Astrocyte (in vitro differentiated cells and primary cell): ENCODE results near the gene PLCL2. TPM values are rescaled to one million over a fixed set of nuclear protein-coding genes. Genes with fewer than 3 reads are reported as not detected.

Experiments used
- DNase-seq: peaks from one replicate; pipeline ENCODE4 v3.0.0-alpha.2; 2010; ENCODE audit warnings: low read depth
- FAIRE-seq: peaks from 2 replicates; lab custom pipeline; 2011; peaks lifted over from hg19 to GRCh38; lab: Jason Lieb, UNC
- H2AFZ ChIP-seq: 2 replicates; pipeline ENCODE4 v1.6.0; 2012; ENCODE audit warnings: low read depth, low read length, inconsistent platforms
- H3K27ac ChIP-seq: 2 replicates; pipeline ENCODE4 v1.5.1; 2011; ENCODE audit warnings: low read depth, low read length, inconsistent platforms
- H3K27me3 ChIP-seq: 2 replicates; pipeline ENCODE4 v1.6.0; 2011; ENCODE audit warnings: low read length, inconsistent platforms; ENCODE audit not compliant: insufficient read depth
- H3K36me3 ChIP-seq: 2 replicates; pipeline ENCODE4 v1.5.1; 2011; ENCODE audit warnings: low read length, inconsistent platforms; ENCODE audit not compliant: insufficient read depth
- H3K4me1 ChIP-seq: 2 replicates; pipeline ENCODE4 v1.5.1; 2011; ENCODE audit warnings: low read length, inconsistent platforms; ENCODE audit not compliant: insufficient read depth
- H3K4me2 ChIP-seq: 2 replicates; pipeline ENCODE4 v1.6.0; 2012; ENCODE audit warnings: low read length, inconsistent platforms
- H3K4me3 ChIP-seq: 2 replicates; pipeline ENCODE4 v1.5.1; 2011; ENCODE audit warnings: low read depth, mild to moderate bottlenecking, low read length, inconsistent platforms; ENCODE audit not compliant: insufficient read depth
- H3K79me2 ChIP-seq: 2 replicates; pipeline ENCODE4 v1.6.0; 2012; ENCODE audit warnings: mild to moderate bottlenecking, low read length, inconsistent platforms; ENCODE audit not compliant: insufficient read depth
- H3K9ac ChIP-seq: 2 replicates; pipeline ENCODE4 v1.6.0; 2012; ENCODE audit warnings: mild to moderate bottlenecking, low read length, inconsistent platforms
- H3K9me3 ChIP-seq: 2 replicates; pipeline ENCODE4 v1.5.1; 2012; ENCODE audit warnings: low read depth, mild to moderate bottlenecking, low read length, inconsistent platforms; ENCODE audit not compliant: insufficient read depth
- H4K20me1 ChIP-seq: 2 replicates; pipeline ENCODE4 v1.6.0; 2012; ENCODE audit warnings: low read length, inconsistent platforms; ENCODE audit not compliant: insufficient read depth
- H3K27ac Mint-ChIP-seq: one replicate; pipeline ENCODE4 v1.8.0; 2021; ENCODE audit warnings: mild to moderate bottlenecking, mixed read lengths; ENCODE audit not compliant: unreplicated experiment
- H3K27me3 Mint-ChIP-seq: one replicate; pipeline ENCODE4 v1.8.0; 2021; ENCODE audit warnings: low read depth, mixed read lengths; ENCODE audit not compliant: unreplicated experiment
- H3K36me3 Mint-ChIP-seq: one replicate; pipeline ENCODE4 v1.8.0; 2021; ENCODE audit warnings: low read depth, mixed read lengths; ENCODE audit not compliant: unreplicated experiment
- H3K4me1 Mint-ChIP-seq: one replicate; pipeline ENCODE4 v1.8.0; 2021; ENCODE audit warnings: low read depth, mixed read lengths; ENCODE audit not compliant: unreplicated experiment
- H3K4me3 Mint-ChIP-seq: one replicate; pipeline ENCODE4 v1.8.0; 2021; ENCODE audit warnings: mild to moderate bottlenecking, moderate library complexity, mixed read lengths; ENCODE audit not compliant: unreplicated experiment
- H3K9me3 Mint-ChIP-seq: one replicate; pipeline ENCODE4 v1.8.0; 2021; ENCODE audit warnings: mild to moderate bottlenecking, mixed read lengths; ENCODE audit not compliant: unreplicated experiment
- EZH2 ChIP-seq: IDR thresholded peaks from 2 replicates; pipeline ENCODE4 v1.6.1; 2012; ENCODE audit warnings: mild to moderate bottlenecking, low read length, inconsistent platforms; ENCODE audit not compliant: insufficient read depth
- total RNA-seq: library from RNA; stranded (reverse); gene quantifications from 2 replicates; pipeline ENCODE4 v1.2.1, GENCODE V29; 2021
- TF ChIP-seq, protein P1 (sequence below): IDR thresholded peaks from 2 replicates; pipeline ENCODE4 v1.5.1; 2011; ENCODE audit warnings: low read depth, mild to moderate bottlenecking, inconsistent platforms, low read length, moderate library complexity; ENCODE audit not compliant: insufficient read depth

Gene PLCL2
- total RNA-seq, 1 donor from 2014 or later = 3.9 TPM

DNA sequence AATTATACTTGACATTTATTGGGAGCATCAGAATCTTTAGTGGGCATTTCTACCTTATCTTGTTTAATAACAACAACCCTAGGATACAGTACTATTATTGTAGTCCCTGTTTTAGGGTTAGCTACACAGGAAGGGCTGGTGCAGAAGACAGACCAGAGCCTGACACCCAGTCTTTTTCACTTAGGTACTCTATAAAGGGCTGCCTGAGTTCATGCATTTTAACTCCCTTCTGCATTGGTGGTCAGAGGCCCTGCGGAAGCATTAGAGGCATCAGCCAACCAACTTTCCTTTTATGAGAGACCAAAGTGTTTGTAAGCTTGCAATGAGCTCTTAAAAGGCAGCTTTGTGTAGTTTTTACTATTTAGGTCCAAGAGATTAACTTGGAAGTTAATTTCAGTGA lies 105.4 kb downstream of the PLCL2 start:
- no peak overlapping the region for H3K27ac Mint-ChIP-seq
- H3K4me3 Mint-ChIP-seq = no peak overlapping the region
- H3K36me3 Mint-ChIP-seq = no peaks in the 10 kb centered on the region
- no peaks in the 10 kb centered on the region for H3K9me3 ChIP-seq
- H3K9ac ChIP-seq = no peak overlapping the region
- peaks cover 3% of the 10 kb centered on the region for H4K20me1 ChIP-seq
- H3K4me2 ChIP-seq = no peak overlapping the region
- peaks cover 4% of the 10 kb centered on the region for H3K79me2 ChIP-seq
- no peaks in the 10 kb centered on the region for H3K36me3 ChIP-seq
- DNase-seq (no peak), FAIRE-seq (no peak)
- no peak overlapping the region for H2AFZ ChIP-seq
- no peaks in the 10 kb centered on the region for H3K4me1 Mint-ChIP-seq
- H3K27me3 ChIP-seq = no peaks in the 10 kb centered on the region
- no peak overlapping the region for H3K4me3 ChIP-seq
- no peaks in the 10 kb centered on the region for H3K4me1 ChIP-seq
- TF ChIP-seq EZH2 = no peak
- H3K27ac ChIP-seq = no peak overlapping the region
- H3K9me3 Mint-ChIP-seq = no peaks in the 10 kb centered on the region
- H3K27me3 Mint-ChIP-seq = no peaks in the 10 kb centered on the region

DNA sequence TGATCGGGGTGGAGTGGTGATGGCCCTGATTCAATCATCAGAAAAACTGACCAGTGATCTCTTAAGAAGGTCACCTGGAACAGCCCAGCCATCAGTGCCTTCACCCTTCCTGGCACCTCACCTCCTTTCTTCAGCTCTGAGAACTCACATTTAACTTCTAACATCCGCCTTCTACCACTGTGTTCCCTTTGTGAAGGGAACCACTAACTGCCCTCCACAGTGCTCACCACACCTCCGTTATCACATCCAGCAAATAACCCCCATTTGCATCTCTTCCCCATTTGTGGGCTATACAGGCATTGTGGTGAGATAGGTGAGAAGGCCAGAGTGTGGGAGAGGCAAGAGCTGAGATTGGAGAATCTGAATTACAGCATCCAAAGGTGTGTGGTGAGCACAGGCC lies 107.4 kb downstream of the PLCL2 start:
- Mint-ChIP-seq H3K27ac (no peak overlapping the region), H3K27me3 (no peaks in the 10 kb centered on the region), H3K4me1 (no peaks in the 10 kb centered on the region), H3K9me3 (no peaks in the 10 kb centered on the region), H3K36me3 (no peaks in the 10 kb centered on the region), H3K4me3 (no peak overlapping the region)
- Histone ChIP-seq H3K79me2 (peaks cover 4% of the 10 kb centered on the region), H3K9ac (no peak overlapping the region), H3K4me1 (no peaks in the 10 kb centered on the region), H3K36me3 (no peaks in the 10 kb centered on the region), H3K27ac (no peak overlapping the region), H3K4me2 (no peak overlapping the region), H4K20me1 (no peaks in the 10 kb centered on the region), H2AFZ (no peak overlapping the region), H3K27me3 (no peaks in the 10 kb centered on the region), H3K9me3 (no peaks in the 10 kb centered on the region), H3K4me3 (no peak overlapping the region)
- FAIRE-seq (no peak), DNase-seq (no peak)
- TF ChIP-seq, protein P1, sequence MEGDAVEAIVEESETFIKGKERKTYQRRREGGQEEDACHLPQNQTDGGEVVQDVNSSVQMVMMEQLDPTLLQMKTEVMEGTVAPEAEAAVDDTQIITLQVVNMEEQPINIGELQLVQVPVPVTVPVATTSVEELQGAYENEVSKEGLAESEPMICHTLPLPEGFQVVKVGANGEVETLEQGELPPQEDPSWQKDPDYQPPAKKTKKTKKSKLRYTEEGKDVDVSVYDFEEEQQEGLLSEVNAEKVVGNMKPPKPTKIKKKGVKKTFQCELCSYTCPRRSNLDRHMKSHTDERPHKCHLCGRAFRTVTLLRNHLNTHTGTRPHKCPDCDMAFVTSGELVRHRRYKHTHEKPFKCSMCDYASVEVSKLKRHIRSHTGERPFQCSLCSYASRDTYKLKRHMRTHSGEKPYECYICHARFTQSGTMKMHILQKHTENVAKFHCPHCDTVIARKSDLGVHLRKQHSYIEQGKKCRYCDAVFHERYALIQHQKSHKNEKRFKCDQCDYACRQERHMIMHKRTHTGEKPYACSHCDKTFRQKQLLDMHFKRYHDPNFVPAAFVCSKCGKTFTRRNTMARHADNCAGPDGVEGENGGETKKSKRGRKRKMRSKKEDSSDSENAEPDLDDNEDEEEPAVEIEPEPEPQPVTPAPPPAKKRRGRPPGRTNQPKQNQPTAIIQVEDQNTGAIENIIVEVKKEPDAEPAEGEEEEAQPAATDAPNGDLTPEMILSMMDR = no peak
- no peak for TF ChIP-seq EZH2

DNA sequence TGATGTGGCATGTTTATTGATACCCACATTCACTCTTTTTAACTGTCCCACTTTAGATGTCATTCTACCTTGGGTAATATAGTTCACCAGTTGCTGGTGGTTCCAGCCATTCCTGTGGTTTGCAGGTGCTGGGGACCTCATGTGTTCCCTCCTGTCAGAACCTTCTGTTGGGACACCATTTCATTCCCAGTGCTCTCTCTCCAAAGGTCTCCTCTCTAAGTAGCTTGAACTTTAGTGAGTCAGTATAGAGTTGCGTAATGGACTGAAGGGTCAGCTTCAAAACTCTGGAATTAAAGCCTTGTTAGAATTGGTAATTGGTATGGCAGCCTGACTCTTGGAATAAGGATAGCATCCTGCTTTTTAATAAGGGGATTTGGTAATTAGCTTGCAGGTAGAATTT lies 108.5 kb downstream of the PLCL2 start:
- Histone ChIP-seq H3K4me1 (no peaks in the 10 kb centered on the region), H3K36me3 (no peaks in the 10 kb centered on the region), H3K9me3 (no peaks in the 10 kb centered on the region), H3K27ac (no peak overlapping the region), H3K4me3 (no peak overlapping the region), H3K9ac (no peak overlapping the region), H3K4me2 (no peak overlapping the region), H3K79me2 (peaks cover 4% of the 10 kb centered on the region), H2AFZ (no peak overlapping the region), H3K27me3 (no peaks in the 10 kb centered on the region), H4K20me1 (no peaks in the 10 kb centered on the region)
- Mint-ChIP-seq H3K27ac (no peak overlapping the region), H3K4me3 (no peak overlapping the region), H3K9me3 (no peaks in the 10 kb centered on the region), H3K4me1 (no peaks in the 10 kb centered on the region), H3K27me3 (no peaks in the 10 kb centered on the region), H3K36me3 (no peaks in the 10 kb centered on the region)
- TF ChIP-seq, protein P1 = no peak
- TF ChIP-seq EZH2 = no peak
- DNase-seq (peak; percentile 8), FAIRE-seq (no peak)
